ENCODE results near the gene SLCO4A1.
A peak's percentile ranks its signal among the peaks of the same experiment; 100 is the strongest.

SLCO4A1 gene

GRCh38 chr20:62685781-62686555 lies 43.7 kb downstream of the SLCO4A1 start:
- H3K27ac ChIP-seq, result peak overlapping the region; percentile 64
- TF ChIP-seq ZFX (IDR thresholded peaks at IDR 0.05; ENCODE audit: borderline replicate concordance), result no peak
- TF ChIP-seq CTCF (IDR thresholded peaks at IDR 0.05), result no peak

- TF ChIP-seq ZFX (IDR thresholded peaks at IDR 0.05; ENCODE audit: borderline replicate concordance) (no peak), CTCF (IDR thresholded peaks at IDR 0.05) (no peak)
- peak overlapping the region; percentile 64 for H3K27ac ChIP-seq
Observed at GRCh38 chr20:62686869-62687830, 44.8 kb downstream of the SLCO4A1 start.

GRCh38 chr20:62688083-62688482 lies 45.8 kb downstream of the SLCO4A1 start:
- no peak overlapping the region for H3K27ac ChIP-seq
- TF ChIP-seq CTCF (IDR thresholded peaks at IDR 0.05) (no peak), ZFX (IDR thresholded peaks at IDR 0.05; ENCODE audit: borderline replicate concordance) (no peak)

- TF ChIP-seq CTCF (IDR thresholded peaks at IDR 0.05) (no peak), ZFX (IDR thresholded peaks at IDR 0.05; ENCODE audit: borderline replicate concordance) (no peak)
- no peak overlapping the region for H3K27ac ChIP-seq
Observed at GRCh38 chr20:62688855-62689460, 46.7 kb downstream of the SLCO4A1 start.

- no peak overlapping the region for H3K27ac ChIP-seq
- TF ChIP-seq CTCF (IDR thresholded peaks at IDR 0.05) (no peak), ZFX (IDR thresholded peaks at IDR 0.05; ENCODE audit: borderline replicate concordance) (no peak)
Observed at GRCh38 chr20:62689861-62690260, 47.6 kb downstream of the SLCO4A1 start.

- H3K27ac ChIP-seq, result no peak overlapping the region
- TF ChIP-seq CTCF (IDR thresholded peaks at IDR 0.05), result no peak
Observed at GRCh38 chr20:62690261-62690820, 48.0 kb downstream of the SLCO4A1 start.
